Mesodermal cell (in vitro differentiated cells): ENCODE measurements around the gene EHMT1.
"Not testable (repeated sequence)": the region's sequence is repeated elsewhere in the genome, so short reads cannot be mapped to it uniquely, and the experiment has no call there.

ENCODE experiments used
- H3K27ac ChIP-seq: 2 replicates; pipeline ENCODE4 v1.7.0; 2013; ENCODE audit warnings: mild to moderate bottlenecking, low read depth, low read length, moderate library complexity; ENCODE audit not compliant: severe bottlenecking
- H3K36me3 ChIP-seq: 2 replicates; pipeline ENCODE4 v1.7.1; 2013; ENCODE audit warnings: mild to moderate bottlenecking, low read length, moderate library complexity; ENCODE audit not compliant: control insufficient read depth, insufficient read depth
- H3K4me1 ChIP-seq: one replicate; pipeline ENCODE4 v1.7.1; 2013; ENCODE audit warnings: mild to moderate bottlenecking, low read length; ENCODE audit not compliant: insufficient read depth, control insufficient read depth, poor library complexity, severe bottlenecking
- H3K4me3 ChIP-seq: 2 replicates; pipeline ENCODE4 v1.7.0; 2013; ENCODE audit warnings: low read length, control low read depth, mild to moderate bottlenecking; ENCODE audit not compliant: insufficient read depth, poor library complexity, severe bottlenecking; ENCODE audit errors: extremely low read depth
- H3K9me3 ChIP-seq: 2 replicates; pipeline ENCODE4 v1.7.1; 2013; ENCODE audit warnings: mild to moderate bottlenecking, low read length, moderate library complexity; ENCODE audit not compliant: control insufficient read depth
- WGBS, 2 experiments: methylation state at CpG; one replicate each; pipeline ENCODE4 v1.1.5; 2013; ENCODE audit warnings: missing lambda C conversion rate in 2 of 2; ENCODE audit not compliant: insufficient coverage in 2 of 2; 5-methylcytosine and 5-hydroxymethylcytosine counted together

The EHMT1 gene

DNA sequence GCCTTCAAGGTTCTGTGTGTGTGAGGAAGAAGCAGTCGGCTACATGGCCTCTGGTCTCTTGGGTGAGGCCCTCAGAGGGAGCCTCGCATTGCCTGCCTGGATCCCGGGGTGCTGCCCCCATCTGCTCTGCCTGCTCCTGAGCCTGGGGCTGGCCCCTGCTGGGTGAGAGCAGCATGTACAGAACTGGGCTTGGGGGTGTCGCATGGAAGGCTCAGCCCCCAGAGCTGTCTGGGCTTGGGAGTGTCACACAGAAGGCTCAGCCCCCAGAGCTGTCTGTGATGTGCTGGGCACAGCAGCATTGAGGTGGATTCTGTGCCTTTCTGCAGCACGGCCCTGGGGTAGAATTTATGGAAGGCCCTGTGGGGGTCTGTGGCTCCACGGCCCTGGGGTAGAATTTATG lies 265.2 kb downstream of the EHMT1 start:
- H3K4me3 ChIP-seq, H3K36me3 ChIP-seq, H3K9me3 ChIP-seq, H3K4me1 ChIP-seq, H3K27ac ChIP-seq: not testable (repeated sequence)
- WGBS, 2 experiments: 80 to 100% methylated on average over 1 of the region's 6 CpGs

- not testable (repeated sequence) for H3K4me1 ChIP-seq, H3K27ac ChIP-seq, H3K9me3 ChIP-seq, H3K4me3 ChIP-seq, H3K36me3 ChIP-seq
- WGBS, 2 experiments: 36 to 40% methylated on average over 1 to 5 of the region's 7 CpGs
Observed at GRCh38 chr9:137884547-137884946, 265.7 kb downstream of the EHMT1 start.

- not testable (repeated sequence) for H3K36me3 ChIP-seq, H3K9me3 ChIP-seq, H3K27ac ChIP-seq, H3K4me3 ChIP-seq, H3K4me1 ChIP-seq
- WGBS, 2 experiments: 92 to 100% methylated on average over 3 to 5 of the region's 12 CpGs
Observed at GRCh38 chr9:137885121-137885520, 266.3 kb downstream of the EHMT1 start.
